IPS-20b (cell line): ENCODE measurements around the gene UBE2G2.

Source experiments
- H3K27ac ChIP-seq: one replicate; pipeline ENCODE4 v1.5.1; 2013; ENCODE audit warnings: low read length
- H3K27me3 ChIP-seq: 2 replicates; pipeline ENCODE4 v1.6.1; 2013; ENCODE audit warnings: mild to moderate bottlenecking, low read length, inconsistent platforms; ENCODE audit not compliant: insufficient read depth
- H3K36me3 ChIP-seq: 2 replicates; pipeline ENCODE4 v1.6.1; 2013; ENCODE audit warnings: low read depth, mild to moderate bottlenecking, inconsistent platforms, low read length, moderate library complexity; ENCODE audit not compliant: insufficient read depth
- H3K4me1 ChIP-seq: 2 replicates; pipeline ENCODE4 v1.6.1; 2013; ENCODE audit warnings: mild to moderate bottlenecking, control low read depth, inconsistent platforms, low read length, moderate library complexity; ENCODE audit not compliant: insufficient read depth
- H3K4me3 ChIP-seq: 2 replicates; pipeline ENCODE4 v1.5.1; 2013; ENCODE audit warnings: mild to moderate bottlenecking, low read length, inconsistent platforms
- H3K9ac ChIP-seq: 2 replicates; pipeline ENCODE4 v1.6.1; 2013; ENCODE audit warnings: low read depth, mild to moderate bottlenecking, inconsistent platforms, low read length, moderate library complexity
- H3K9me3 ChIP-seq: 2 replicates; pipeline ENCODE4 v1.6.1; 2013; ENCODE audit warnings: mild to moderate bottlenecking, low read depth, low read length, inconsistent platforms; ENCODE audit not compliant: insufficient read depth

Gene UBE2G2

DNA sequence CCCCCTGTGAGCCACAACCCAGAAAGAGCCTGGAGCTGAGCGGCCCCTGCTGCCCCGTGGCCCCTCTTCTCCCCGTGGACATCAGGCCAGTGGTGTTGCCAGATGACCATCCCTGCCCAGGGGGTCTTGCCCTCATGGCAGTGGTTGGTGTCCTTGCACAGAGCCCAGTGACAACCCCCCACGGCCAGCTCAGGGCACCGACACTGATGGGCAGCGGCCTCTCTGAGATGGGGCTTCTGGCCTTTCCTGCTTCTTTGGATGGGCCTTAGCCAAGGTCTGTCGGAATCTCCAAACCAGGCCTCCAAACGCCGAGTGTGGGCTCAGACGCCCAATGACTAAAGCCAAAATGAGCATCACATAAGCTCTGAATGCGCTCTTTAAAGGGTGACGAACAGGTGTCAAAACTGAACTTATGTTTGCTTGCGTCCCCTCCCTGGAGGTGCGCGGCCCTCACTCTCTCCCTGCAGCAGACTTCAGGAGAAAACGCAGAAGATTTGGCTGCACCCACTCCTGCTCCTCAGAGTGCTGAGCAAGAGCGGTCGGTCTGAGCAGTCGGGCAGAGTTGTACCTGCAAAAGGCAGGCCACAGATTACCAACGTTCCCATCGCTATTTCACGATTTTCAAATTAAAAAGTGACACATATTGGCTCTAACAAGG is 41.9 kb downstream of the UBE2G2 start:
- Histone ChIP-seq H3K4me1 (peaks cover 6% of the 10 kb centered on the region; the same call in 1 of the 2 replicates), H3K9me3 (no peaks in the 10 kb centered on the region), H3K27ac (no peak overlapping the region), H3K9ac (no peak overlapping the region), H3K4me3 (no peak overlapping the region), H3K36me3 (no peaks in the 10 kb centered on the region), H3K27me3 (no peaks in the 10 kb centered on the region)

DNA sequence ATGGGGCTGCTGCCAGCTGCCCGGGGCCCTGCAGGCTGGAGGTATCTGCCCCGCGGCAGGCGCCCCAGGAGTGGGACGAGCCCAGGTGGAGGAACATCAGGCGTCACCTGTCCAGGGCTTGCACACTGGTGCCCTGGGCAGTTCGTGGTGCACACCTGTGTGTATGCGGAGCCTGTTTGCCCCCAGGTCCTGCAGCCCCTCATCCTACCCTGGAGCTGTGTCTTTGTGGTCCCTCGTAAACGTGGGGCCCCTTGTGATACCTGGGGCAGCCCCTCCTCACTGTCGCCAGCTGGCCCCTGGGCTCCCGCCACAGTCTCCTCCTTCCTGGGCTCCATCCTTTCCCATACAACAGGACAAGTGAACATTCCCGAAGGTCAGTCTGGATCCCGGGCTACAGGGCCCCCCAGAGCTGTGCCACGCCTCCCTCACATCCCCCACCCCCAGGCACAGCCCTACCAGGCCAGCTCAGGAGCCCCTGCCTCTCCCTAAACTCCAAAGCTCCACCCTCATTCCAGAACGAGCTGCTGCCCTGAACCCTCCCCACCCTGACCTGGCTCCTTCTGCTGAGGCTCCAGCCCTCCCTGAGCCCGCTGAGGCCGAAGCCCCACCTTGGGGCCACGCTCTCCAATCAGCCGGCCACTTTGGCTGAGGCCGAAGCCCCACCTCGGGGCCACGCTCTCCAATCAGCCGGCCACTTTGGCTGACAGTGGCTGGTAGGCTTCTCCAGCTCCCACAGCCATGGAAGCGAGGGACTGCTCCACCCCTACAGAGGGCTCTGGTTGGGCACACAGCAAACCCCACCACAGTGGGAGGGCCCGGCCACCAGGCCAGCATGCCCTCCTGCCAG is 42.6 kb downstream of the UBE2G2 start:
- Histone ChIP-seq H3K4me1 (peaks cover 6% of the 10 kb centered on the region; the same call in 1 of the 2 replicates), H3K27ac (no peak overlapping the region), H3K4me3 (no peak overlapping the region), H3K9me3 (no peaks in the 10 kb centered on the region), H3K9ac (no peak overlapping the region), H3K27me3 (no peaks in the 10 kb centered on the region), H3K36me3 (no peaks in the 10 kb centered on the region)

DNA sequence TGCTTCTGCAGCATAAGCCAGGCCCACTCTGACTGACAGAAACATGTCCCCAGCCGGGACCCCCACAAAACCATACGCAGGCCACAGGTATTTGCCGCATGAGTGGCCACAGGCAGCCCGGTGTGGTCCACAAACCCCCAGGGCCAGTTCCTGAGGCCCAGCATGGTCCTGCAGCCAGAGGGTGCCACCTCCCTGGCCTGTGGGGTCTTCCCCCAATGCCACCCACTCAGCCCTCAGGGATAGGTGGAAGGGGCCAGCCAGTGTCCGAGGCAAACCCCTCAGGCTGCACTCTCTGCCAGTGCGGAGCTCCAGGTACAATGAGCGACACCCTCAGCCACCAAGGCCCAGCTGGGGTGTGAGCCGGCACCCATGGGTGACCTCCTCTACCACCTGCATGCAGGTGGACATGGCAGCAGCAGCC is 43.5 kb downstream of the UBE2G2 start:
- no peak overlapping the region for H3K4me3 ChIP-seq
- H3K9me3 ChIP-seq = no peaks in the 10 kb centered on the region
- H3K27me3 ChIP-seq = no peaks in the 10 kb centered on the region
- H3K36me3 ChIP-seq = no peaks in the 10 kb centered on the region
- H3K4me1 ChIP-seq = peaks cover 6% of the 10 kb centered on the region; the same call in 1 of the 2 replicates
- H3K9ac ChIP-seq = no peak overlapping the region
- H3K27ac ChIP-seq = no peak overlapping the region

DNA sequence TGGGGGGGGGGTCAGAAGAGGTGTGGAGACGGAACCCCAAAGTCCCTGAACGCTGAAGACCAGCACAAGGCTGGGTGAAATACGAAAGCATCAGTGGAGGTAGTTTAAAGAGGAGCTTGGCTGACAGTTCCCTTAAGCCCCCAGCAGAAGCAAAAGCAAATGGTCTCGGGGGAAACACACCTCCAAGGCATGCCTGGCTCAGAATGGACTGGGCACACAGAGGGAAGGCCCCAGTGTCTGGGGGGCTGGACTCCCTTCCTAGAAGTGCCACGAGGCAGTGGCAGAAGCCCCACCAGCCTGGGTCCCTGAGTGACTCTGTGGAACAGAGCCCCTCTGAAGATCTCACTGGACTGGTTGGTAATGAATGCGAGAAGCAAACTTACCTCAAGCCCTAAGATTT is 43.9 kb downstream of the UBE2G2 start:
- no peaks in the 10 kb centered on the region for H3K27me3 ChIP-seq
- H3K9ac ChIP-seq = no peak overlapping the region
- no peak overlapping the region for H3K27ac ChIP-seq
- H3K4me1 ChIP-seq = peaks cover 8% of the 10 kb centered on the region; the same call in 1 of the 2 replicates
- H3K36me3 ChIP-seq = no peaks in the 10 kb centered on the region
- no peaks in the 10 kb centered on the region for H3K9me3 ChIP-seq
- H3K4me3 ChIP-seq = no peak overlapping the region

DNA sequence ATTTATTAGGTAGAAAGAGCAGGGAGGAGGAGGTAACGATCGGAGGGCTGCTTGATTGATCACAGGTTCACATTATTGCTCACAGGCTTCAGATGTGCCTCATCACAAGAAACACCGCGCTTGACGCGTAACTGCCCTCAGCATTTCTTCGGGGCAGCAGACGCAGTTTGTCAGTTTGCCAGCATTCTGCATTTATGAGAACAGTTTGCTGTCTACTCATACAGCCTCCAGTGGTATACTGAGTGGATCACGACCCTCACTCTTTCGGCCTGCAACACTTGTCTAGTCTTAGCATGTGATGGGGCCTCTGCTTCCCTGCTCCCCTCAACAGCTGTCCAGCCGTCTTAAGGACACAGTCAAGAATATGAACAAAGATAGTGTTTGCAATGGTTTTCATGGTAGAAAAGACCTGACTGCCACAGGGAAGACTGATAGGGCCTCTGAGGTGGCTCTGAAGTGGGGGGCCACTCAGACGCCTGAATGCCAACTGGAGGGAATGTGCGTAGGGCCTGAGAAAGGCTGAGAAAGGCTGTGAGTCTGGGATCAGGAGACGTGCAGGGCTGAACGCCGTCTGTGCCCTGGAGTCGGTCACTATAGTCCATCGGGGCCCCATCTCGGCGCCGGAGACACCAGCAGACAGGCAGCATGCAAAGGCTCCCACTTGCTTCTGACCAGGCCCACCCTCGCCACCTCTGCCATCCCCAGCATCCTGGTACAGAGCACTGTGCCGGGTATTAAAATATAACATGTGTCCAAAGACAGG is 45.0 kb downstream of the UBE2G2 start:
- no peak overlapping the region for H3K9ac ChIP-seq
- H3K4me1 ChIP-seq = peaks cover 9% of the 10 kb centered on the region; the same call in 1 of the 2 replicates
- H3K27ac ChIP-seq = no peak overlapping the region
- H3K9me3 ChIP-seq = no peaks in the 10 kb centered on the region
- H3K27me3 ChIP-seq = no peaks in the 10 kb centered on the region
- H3K36me3 ChIP-seq = no peaks in the 10 kb centered on the region
- no peak overlapping the region for H3K4me3 ChIP-seq

DNA sequence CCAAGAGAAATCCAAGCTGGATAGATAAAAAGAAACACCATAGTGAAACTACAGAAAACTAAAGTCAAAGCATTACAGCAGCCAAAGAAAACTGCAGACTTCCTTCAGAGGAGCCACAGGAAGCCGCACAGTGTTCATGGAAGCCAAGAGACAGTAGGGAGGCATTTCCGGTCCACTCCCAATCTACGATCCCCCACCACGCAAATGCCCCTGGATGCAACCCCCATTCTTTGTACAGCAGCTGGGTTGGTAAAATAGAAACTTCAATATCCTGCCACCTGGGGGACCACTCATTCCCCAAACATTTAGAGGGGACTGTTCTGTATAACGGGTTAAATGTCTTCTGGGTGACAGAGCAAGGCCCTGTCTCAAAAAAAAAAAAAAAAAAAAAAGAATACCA is 46.4 kb downstream of the UBE2G2 start:
- H3K27ac ChIP-seq = no peak overlapping the region
- no peak overlapping the region for H3K9ac ChIP-seq
- no peak overlapping the region for H3K4me3 ChIP-seq
- H3K9me3 ChIP-seq = no peaks in the 10 kb centered on the region
- no peaks in the 10 kb centered on the region for H3K27me3 ChIP-seq
- H3K4me1 ChIP-seq = peaks cover 6% of the 10 kb centered on the region; the same call in 1 of the 2 replicates
- no peaks in the 10 kb centered on the region for H3K36me3 ChIP-seq

DNA sequence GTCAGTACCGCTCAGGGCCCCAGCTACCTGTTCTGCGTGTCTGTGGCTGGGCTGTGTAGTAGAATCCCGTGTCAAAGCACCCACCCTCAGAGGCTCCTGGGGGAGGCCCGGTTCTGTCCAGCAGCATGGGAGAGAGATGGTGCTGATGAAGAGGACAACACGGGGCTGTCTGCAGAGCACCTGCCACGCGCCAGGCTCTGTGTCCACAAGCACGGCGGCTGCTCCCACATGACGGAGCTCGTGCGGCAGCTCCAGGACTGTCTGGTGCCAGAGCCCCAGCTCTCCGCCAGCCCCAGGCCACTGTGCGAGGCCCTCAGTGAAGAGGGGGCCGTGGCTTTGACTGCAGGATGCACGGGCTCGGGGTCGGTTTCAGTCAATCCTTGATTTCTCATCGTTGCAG is 48.3 kb downstream of the UBE2G2 start:
- Histone ChIP-seq H3K9me3 (no peaks in the 10 kb centered on the region), H3K4me1 (peaks cover 10% of the 10 kb centered on the region; the same call in 1 of the 2 replicates), H3K4me3 (no peak overlapping the region), H3K27me3 (peaks cover 9% of the 10 kb centered on the region; the same call in 1 of the 2 replicates), H3K36me3 (no peaks in the 10 kb centered on the region), H3K27ac (no peak overlapping the region), H3K9ac (no peak overlapping the region)

DNA sequence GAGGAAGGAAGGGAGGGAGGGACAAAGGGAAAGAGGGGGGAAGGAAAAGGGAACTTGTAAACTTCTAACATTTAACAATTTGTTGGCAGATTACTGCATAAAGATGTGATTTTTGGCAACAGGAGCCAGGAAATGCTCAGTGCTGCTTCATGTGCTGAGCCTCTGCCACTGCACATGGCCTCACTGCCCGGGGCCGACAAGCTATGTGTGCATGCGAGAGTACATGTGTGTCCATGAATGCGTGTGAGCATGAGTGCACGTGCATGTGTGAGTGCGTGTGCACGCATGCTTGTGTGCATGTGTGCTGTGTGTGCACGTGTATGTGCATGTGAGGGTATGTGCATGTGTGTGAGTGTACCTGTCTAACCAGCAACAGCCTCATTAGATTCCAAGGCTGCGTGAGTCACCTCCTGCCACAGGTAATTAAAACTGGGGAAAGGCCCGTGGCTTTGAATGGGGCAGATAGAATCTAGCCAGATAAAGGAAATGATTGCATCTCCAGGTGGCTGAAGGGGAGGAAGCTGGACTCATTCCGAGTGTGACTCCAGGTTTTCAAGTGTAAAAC is 48.9 kb downstream of the UBE2G2 start:
- H3K9me3 ChIP-seq = no peaks in the 10 kb centered on the region
- no peak overlapping the region for H3K9ac ChIP-seq
- H3K4me1 ChIP-seq = peaks cover 14% of the 10 kb centered on the region; the same call in 1 of the 2 replicates
- peaks cover 9% of the 10 kb centered on the region; the same call in 1 of the 2 replicates for H3K27me3 ChIP-seq
- H3K27ac ChIP-seq = no peak overlapping the region
- H3K36me3 ChIP-seq = no peaks in the 10 kb centered on the region
- H3K4me3 ChIP-seq = no peak overlapping the region

DNA sequence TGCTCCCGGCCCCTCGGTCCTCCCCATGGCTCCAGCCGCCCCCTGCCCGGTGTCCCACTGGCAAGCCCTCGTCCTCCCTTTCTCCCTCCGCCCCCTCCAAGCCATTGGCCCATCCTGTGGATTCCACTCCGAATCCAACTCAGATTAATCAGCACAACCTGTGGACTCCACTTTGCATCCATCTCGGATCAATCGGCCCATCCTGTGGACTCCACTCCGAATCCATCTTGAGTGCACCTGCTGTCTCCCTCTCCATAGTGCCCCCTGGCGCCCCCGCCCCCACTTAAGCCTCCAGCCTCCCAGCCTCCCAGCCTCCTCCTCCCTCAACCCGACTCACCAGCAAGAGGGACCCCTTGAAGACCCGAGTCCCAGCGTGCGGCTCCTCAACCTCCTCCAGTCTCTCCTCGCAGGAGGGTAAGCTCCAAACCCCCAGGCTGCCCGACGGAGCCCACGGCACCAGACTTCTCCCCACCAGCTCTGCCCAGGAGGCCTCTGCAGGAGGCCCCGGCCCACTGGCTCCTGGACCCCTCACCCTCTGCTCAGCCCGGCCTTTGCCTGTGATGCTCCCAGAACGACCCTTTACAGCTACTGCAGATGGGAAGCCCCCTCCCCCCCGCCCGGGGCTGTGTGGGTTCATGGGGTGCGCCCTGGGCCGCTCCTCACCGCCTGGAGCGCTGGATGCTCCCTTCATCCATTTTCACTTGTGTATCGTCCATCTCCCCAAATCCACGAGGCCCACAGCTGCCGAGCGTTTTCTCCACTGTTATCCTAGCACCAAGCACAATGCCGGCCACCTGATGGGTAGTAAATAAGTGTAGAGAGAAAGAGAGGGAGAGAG is 49.6 kb downstream of the UBE2G2 start:
- no peak overlapping the region for H3K9ac ChIP-seq
- H3K36me3 ChIP-seq = no peaks in the 10 kb centered on the region
- no peaks in the 10 kb centered on the region for H3K9me3 ChIP-seq
- H3K27ac ChIP-seq = no peak overlapping the region
- H3K27me3 ChIP-seq = peaks cover 9% of the 10 kb centered on the region; the same call in 1 of the 2 replicates
- peaks cover 14% of the 10 kb centered on the region; the same call in 1 of the 2 replicates for H3K4me1 ChIP-seq
- no peak overlapping the region for H3K4me3 ChIP-seq

DNA sequence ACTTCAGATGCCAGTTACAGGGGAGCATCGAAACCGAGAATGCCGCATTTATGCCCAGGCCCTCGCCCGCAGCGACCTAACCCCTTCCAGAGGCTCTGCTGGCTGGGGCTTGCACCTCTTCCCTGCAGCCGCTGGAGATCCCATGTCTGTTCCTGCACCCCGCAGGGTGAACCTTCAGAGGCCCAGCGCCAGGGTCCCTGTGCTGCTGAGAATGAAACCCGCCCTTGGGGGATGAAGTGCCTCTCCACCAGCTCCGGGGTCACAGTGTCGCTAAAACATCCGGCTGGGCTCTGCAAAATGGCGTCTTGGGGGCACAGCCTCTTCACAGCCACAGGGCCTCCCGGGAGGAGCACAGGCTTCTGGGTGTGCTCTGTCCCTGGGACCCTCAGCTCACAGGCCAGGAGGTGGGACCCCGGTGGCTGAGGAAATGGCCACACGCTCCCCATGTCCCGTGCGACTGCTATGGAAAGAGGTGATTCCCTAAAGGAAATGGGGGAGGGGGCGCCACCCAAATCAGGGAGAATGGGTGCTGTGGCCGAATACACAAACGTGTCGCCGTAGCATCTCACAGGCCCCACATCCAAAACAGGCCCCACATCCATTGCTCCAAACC is 50.3 kb downstream of the UBE2G2 start:
- Histone ChIP-seq H3K27me3 (peaks cover 9% of the 10 kb centered on the region; the same call in 1 of the 2 replicates), H3K36me3 (no peaks in the 10 kb centered on the region), H3K4me3 (no peak overlapping the region), H3K27ac (no peak overlapping the region), H3K9ac (no peak overlapping the region), H3K9me3 (no peaks in the 10 kb centered on the region), H3K4me1 (peaks cover 14% of the 10 kb centered on the region; the same call in 1 of the 2 replicates)
